ENCODE measurements around the gene CD2BP2.

DNA sequence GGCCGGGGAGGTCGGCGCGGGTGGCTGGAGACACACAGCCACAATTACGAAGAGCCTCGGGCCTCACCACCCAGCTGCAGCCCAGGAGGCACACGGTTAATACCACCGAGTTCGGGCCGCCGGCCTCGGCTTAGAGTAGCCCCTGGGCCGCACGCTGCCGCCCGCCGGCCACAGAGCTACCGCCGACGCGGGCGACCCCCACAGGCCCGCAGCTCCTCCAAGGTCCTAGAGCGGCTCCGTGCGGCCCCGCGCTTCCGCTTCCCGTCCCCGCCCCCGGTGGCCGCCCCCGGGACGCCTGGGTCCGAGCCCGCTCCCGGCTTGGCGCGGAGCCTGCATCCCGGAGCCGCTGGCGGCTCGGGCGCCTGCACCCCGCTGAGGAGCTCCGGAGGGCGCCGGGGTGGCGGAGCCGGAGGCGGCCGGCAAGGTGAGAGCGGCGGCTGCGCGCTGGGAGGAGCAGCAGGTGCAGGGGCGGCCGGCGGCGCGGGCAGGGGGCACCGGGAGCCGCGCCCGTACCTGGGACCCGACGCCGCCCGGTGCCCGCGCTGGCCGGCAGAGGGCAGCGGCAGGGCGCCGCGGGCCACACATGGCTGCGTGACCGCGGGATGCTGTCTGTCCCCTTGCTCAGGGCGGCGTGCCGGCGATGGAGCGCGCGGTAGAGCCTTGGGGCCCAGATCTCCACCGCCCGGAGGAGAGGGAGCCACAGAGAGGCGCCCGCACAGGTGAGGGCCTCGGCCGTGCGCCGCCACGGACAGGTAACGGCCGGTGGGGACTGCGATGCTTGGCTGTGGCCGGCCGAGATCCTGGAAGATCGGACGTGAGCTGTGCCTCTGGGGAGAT lies 40.3 kb upstream of the CD2BP2 start, which contains the start of gene ZNF48:
- TF ChIP-seq, protein P1, sequence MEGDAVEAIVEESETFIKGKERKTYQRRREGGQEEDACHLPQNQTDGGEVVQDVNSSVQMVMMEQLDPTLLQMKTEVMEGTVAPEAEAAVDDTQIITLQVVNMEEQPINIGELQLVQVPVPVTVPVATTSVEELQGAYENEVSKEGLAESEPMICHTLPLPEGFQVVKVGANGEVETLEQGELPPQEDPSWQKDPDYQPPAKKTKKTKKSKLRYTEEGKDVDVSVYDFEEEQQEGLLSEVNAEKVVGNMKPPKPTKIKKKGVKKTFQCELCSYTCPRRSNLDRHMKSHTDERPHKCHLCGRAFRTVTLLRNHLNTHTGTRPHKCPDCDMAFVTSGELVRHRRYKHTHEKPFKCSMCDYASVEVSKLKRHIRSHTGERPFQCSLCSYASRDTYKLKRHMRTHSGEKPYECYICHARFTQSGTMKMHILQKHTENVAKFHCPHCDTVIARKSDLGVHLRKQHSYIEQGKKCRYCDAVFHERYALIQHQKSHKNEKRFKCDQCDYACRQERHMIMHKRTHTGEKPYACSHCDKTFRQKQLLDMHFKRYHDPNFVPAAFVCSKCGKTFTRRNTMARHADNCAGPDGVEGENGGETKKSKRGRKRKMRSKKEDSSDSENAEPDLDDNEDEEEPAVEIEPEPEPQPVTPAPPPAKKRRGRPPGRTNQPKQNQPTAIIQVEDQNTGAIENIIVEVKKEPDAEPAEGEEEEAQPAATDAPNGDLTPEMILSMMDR (conservative IDR thresholded peaks at IDR 0.05; ENCODE audit: low read depth, low read length), result no peak
- no peak for TF ChIP-seq EZH2 (IDR thresholded peaks at IDR 0.05; ENCODE audit: borderline replicate concordance, low read depth, low read length, poor library complexity, severe bottlenecking)

Data from A673 (cell line).